Panc1 (cell line): Measurements from ENCODE around the gene KRTAP7-1. TPM values are rescaled to one million over a fixed set of nuclear protein-coding genes. Genes with fewer than 3 reads are reported as not detected.

Experiments used
- ATAC-seq: fragments of 200-7000 bp; cut with Tn5 transposase; 2 replicates; pipeline ENCODE4 v1.9.1; 2020; ENCODE audit warnings: mild to moderate bottlenecking, moderate library complexity
- BruUV-seq: library from RNA; stranded (reverse); fragments of 400-500 nt; replicated peaks from 2 replicates; lab custom pipeline; 2021; lab: Mats Ljungman, UMichigan
- CTCF ChIA-PET: fragments of 300-600 bp; sonication (Branson Sonifier 250); formaldehyde crosslinking; loops from one replicate; lab custom pipeline; 2022; ENCODE audit warnings: antibody characterized with exemption; lab: Charles Lee
- POLR2A ChIA-PET: fragments of 300-600 bp; sonication (Branson Sonifier 250); formaldehyde crosslinking; loops from one replicate; lab custom pipeline; 2022; ENCODE audit warnings: antibody characterized with exemption; lab: Charles Lee
- DNase-seq: peaks from one replicate; pipeline ENCODE4 v3.0.0-alpha.2; 2010; ENCODE audit warnings: low read depth, low spot score
- H3K27ac ChIP-seq: 2 replicates; pipeline ENCODE4 v1.5.1; 2011; ENCODE audit warnings: mild to moderate bottlenecking, low read length, inconsistent platforms
- H3K27me3 ChIP-seq: fragments of 200-500 bp; sonication (Bioruptor generic); 2 replicates; pipeline ENCODE4 v1.6.0; 2014; ENCODE audit warnings: low read length, inconsistent platforms; ENCODE audit not compliant: control insufficient read depth, insufficient read depth
- H3K36me3 ChIP-seq: fragments of 200-500 bp; sonication (Bioruptor generic); 2 replicates; pipeline ENCODE4 v1.5.1; 2014; ENCODE audit warnings: inconsistent platforms, mild to moderate bottlenecking, low read length, moderate library complexity; ENCODE audit not compliant: control insufficient read depth, insufficient read depth
- H3K4me1 ChIP-seq: 2 replicates; pipeline ENCODE4 v1.5.1; 2011; ENCODE audit warnings: inconsistent platforms, mild to moderate bottlenecking, low read length, moderate library complexity; ENCODE audit not compliant: control insufficient read depth, insufficient read depth
- H3K4me3 ChIP-seq, 2 experiments: 2 replicates each; pipeline ENCODE4 v1.5.1; 2011 to 2012; ENCODE audit warnings: low read depth in 2 of 2, low read length in 2 of 2, mild to moderate bottlenecking in 2 of 2, inconsistent platforms in 1 of 2, moderate library complexity in 1 of 2
- H3K9me3 ChIP-seq: fragments of 200-500 bp; sonication (Bioruptor generic); 2 replicates; pipeline ENCODE4 v1.5.1; 2014; ENCODE audit warnings: low read depth, mild to moderate bottlenecking, inconsistent platforms, low read length, moderate library complexity; ENCODE audit not compliant: control insufficient read depth, insufficient read depth
- CTCF ChIP-seq: fragments of 450-650 bp; IDR thresholded peaks from 2 replicates; pipeline ENCODE4 v1.5.1; 2017; ENCODE audit warnings: mild to moderate bottlenecking
- POLR2AphosphoS5 ChIP-seq: IDR thresholded peaks from 2 replicates; pipeline ENCODE4 v1.6.1; 2012; ENCODE audit warnings: mild to moderate bottlenecking, low read depth, low read length, moderate library complexity
- REST ChIP-seq, 2 experiments: IDR thresholded peaks; 2 replicates each; pipeline ENCODE4 v1.6.1; 2011 to 2012; ENCODE audit warnings: low read depth in 2 of 2, control low read depth in 1 of 2, low read length in 1 of 2, mild to moderate bottlenecking in 1 of 2, moderate library complexity in 1 of 2; ENCODE audit not compliant: insufficient read depth in 1 of 2
- SIN3A ChIP-seq: IDR thresholded peaks from 2 replicates; pipeline ENCODE4 v1.6.1; 2012; ENCODE audit warnings: low read depth, mild to moderate bottlenecking, low read length, moderate library complexity, borderline replicate concordance; ENCODE audit not compliant: insufficient read depth
- TCF7L2 ChIP-seq: IDR thresholded peaks from 2 replicates; pipeline ENCODE4 v1.6.1; 2011; ENCODE audit warnings: mild to moderate bottlenecking, low read depth, low read length, inconsistent platforms
- in situ Hi-C: cut with HindIII; loops from 2 replicates; pipeline ENCODE4 v1.10.0; 2016; ENCODE audit warnings: low sequenced_read_pairs, low pct_unique_long_range_greater_than_20kb
- intact Hi-C: fragments of 100-400 bp; cut with micrococcal nuclease; formaldehyde crosslinking; loops from one replicate; pipeline ENCODE4 v1.10.0; 2022; ENCODE audit not compliant: unreplicated experiment
- total RNA-seq: library from RNA; stranded (reverse); gene quantifications from one replicate; pipeline ENCODE4 v1.2.1, GENCODE V29; 2021; ENCODE audit not compliant: unreplicated experiment

KRTAP7-1 gene
- total RNA-seq, 1 experiment from 2014 or later, result not detected

- POLR2A ChIA-PET, result no interaction called here
- Histone ChIP-seq H3K27ac (no peak overlapping the region), H3K27me3 (no peaks in the 10 kb centered on the region), H3K4me3 (no peak overlapping the region), H3K36me3 (no peaks in the 10 kb centered on the region), H3K4me1 (no peaks in the 10 kb centered on the region), H3K9me3 (no peaks in the 10 kb centered on the region)
- in situ Hi-C loops, result no loop called here
- no TSS peak for BruUV-seq
- DNase-seq (no peak), ATAC-seq (no peak)
- intact Hi-C loops, result no loop called here
- no peak for TF ChIP-seq SIN3A
- TF ChIP-seq CTCF, result no peak
- TF ChIP-seq POLR2AphosphoS5, result no peak
- TF ChIP-seq TCF7L2, result no peak
- TF ChIP-seq REST (IDR thresholded peaks at IDR 0.05; ENCODE audit: insufficient read depth in 1 of 2, low read depth in 2 of 2, low read length in 1 of 2), result no peak
- CTCF ChIA-PET, result no interaction called here
Measured at GRCh38 chr21:30800605-30801004, 29.0 kb downstream of the KRTAP7-1 start.

DNA sequence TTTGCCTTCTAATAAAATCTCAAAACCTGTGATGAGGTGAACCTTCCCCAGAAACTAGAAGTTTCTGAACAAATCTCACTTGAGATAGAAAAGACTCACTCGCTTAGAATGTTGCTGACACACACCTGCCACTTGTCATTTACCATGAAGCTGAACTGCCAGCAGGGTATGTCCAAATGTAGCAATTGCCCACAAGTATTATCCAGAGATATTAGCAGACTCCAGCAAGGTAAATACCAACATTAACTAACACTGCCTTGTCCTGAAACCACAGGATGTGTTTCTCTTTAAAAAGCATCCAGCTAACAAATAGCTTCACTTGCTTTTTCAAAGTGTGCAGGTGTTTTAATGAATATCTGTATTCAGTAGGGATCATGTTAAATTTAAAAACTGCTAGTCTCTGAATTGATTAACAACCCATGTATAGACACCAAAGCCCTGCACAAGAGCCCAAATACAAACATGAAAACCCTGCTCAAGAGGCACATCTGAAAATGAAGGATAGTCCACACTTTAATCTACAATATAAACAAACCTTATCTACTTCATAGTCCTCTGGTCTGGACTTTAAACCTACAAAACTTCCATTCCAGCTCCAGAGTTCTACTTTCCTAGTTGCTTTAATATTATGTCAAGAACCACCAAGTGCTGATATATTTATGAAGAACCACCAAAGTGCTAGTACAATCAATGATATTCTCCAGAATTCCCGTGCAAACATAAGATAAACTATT, 35.8 kb downstream of the KRTAP7-1 start:
- H3K27ac ChIP-seq, result no peak overlapping the region
- DNase-seq, result no peak
- H3K36me3 ChIP-seq, result no peaks in the 10 kb centered on the region
- TF ChIP-seq TCF7L2 (no peak), SIN3A (no peak), CTCF (no peak), POLR2AphosphoS5 (no peak), REST (IDR thresholded peaks at IDR 0.05; ENCODE audit: insufficient read depth in 1 of 2, low read depth in 2 of 2, low read length in 1 of 2) (no peak)
- H3K4me3 ChIP-seq, result no peak overlapping the region
- intact Hi-C loops (no loop called here), in situ Hi-C loops (no loop called here)
- H3K9me3 ChIP-seq, result no peaks in the 10 kb centered on the region
- no peaks in the 10 kb centered on the region for H3K4me1 ChIP-seq
- no peaks in the 10 kb centered on the region for H3K27me3 ChIP-seq
- ATAC-seq, result no peak
- ChIA-PET CTCF (no interaction called here), POLR2A (no interaction called here)
- no TSS peak for BruUV-seq
